HEK293 (cell line): ENCODE data around the gene IQCH.

ENCODE experiments used
- CTCF ChIA-PET: fragments of 350-600 bp; formaldehyde crosslinking; extraction: SDS; loops from one replicate; lab custom pipeline; 2021; ENCODE audit warnings: antibody characterized with exemption; lab: Yijun Ruan, JAX
- POLR2A ChIA-PET: fragments of 300-600 bp; formaldehyde crosslinking; extraction: SDS; loops from one replicate; lab custom pipeline; 2020; ENCODE audit warnings: antibody characterized with exemption, inconsistent platforms; lab: Yijun Ruan, JAX
- H3K27ac ChIP-seq: fragments of 200-500 bp; sonication (Bioruptor generic); 2 replicates; pipeline ENCODE4 v1.5.1; 2014; ENCODE audit warnings: low read depth, low read length, control low read depth, inconsistent platforms; ENCODE audit errors: extremely low read depth
- H3K36me3 ChIP-seq, 2 experiments: fragments of 200-500 bp in 1 of 2; sonication (Bioruptor generic) in 1 of 2; 1 replicate in 1 of 2; 2 replicates in 1 of 2; pipeline ENCODE4 v1.5.1; 2014 to 2017; ENCODE audit warnings: inconsistent platforms in 2 of 2, low read length in 2 of 2; ENCODE audit not compliant: control insufficient read depth in 2 of 2, insufficient read depth in 1 of 2
- H3K4me1 ChIP-seq: fragments of 200-500 bp; sonication (Bioruptor generic); 2 replicates; pipeline ENCODE4 v1.5.1; 2014; ENCODE audit warnings: mild to moderate bottlenecking, low read length, inconsistent platforms; ENCODE audit not compliant: control insufficient read depth, insufficient read depth
- H3K4me3 ChIP-seq: 2 replicates; pipeline ENCODE4 v1.5.1; 2011; ENCODE audit warnings: low read depth, mild to moderate bottlenecking, control low read depth, low read length, moderate library complexity
- H3K9me3 ChIP-seq: fragments of 200-500 bp; sonication (Bioruptor generic); 2 replicates; pipeline ENCODE4 v1.5.1; 2014; ENCODE audit warnings: low read depth, low read length, inconsistent platforms; ENCODE audit not compliant: control insufficient read depth, insufficient read depth
- GFI1B ChIP-seq: fragments of 450-650 bp; formaldehyde crosslinking; IDR thresholded peaks from 2 replicates; pipeline ENCODE4 v1.5.1; 2016; ENCODE audit warnings: missing biosample characterization, missing genetic modification characterization
- INSM2 ChIP-seq: fragments of 450-650 bp; formaldehyde crosslinking; IDR thresholded peaks from 2 replicates; pipeline ENCODE4 v1.5.1; 2016; ENCODE audit warnings: missing biosample characterization, missing genetic modification characterization
- KLF17 ChIP-seq: fragments of 450-650 bp; formaldehyde crosslinking; IDR thresholded peaks from 2 replicates; pipeline ENCODE4 v1.5.1; 2016; ENCODE audit warnings: missing biosample characterization, missing genetic modification characterization
- MZF1 ChIP-seq: fragments of 450-650 bp; formaldehyde crosslinking; IDR thresholded peaks from 2 replicates; pipeline ENCODE4 v1.5.1; 2017; ENCODE audit warnings: missing biosample characterization, missing genetic modification characterization, borderline replicate concordance
- PATZ1 ChIP-seq: fragments of 450-650 bp; formaldehyde crosslinking; IDR thresholded peaks from 2 replicates; pipeline ENCODE4 v1.5.1; 2016; ENCODE audit warnings: missing biosample characterization, missing genetic modification characterization
- PRDM6 ChIP-seq: fragments of 450-650 bp; formaldehyde crosslinking; IDR thresholded peaks from 2 replicates; pipeline ENCODE4 v1.5.1; 2017; ENCODE audit warnings: missing biosample characterization, missing genetic modification characterization
- SCRT1 ChIP-seq: fragments of 450-650 bp; formaldehyde crosslinking; IDR thresholded peaks from 2 replicates; pipeline ENCODE4 v1.5.1; 2016; ENCODE audit warnings: missing biosample characterization, missing genetic modification characterization, borderline replicate concordance
- TSHZ1 ChIP-seq: fragments of 450-650 bp; formaldehyde crosslinking; IDR thresholded peaks from 2 replicates; pipeline ENCODE4 v1.5.1; 2016; ENCODE audit warnings: missing biosample characterization, missing genetic modification characterization, borderline replicate concordance
- WT1 ChIP-seq: fragments of 450-650 bp; formaldehyde crosslinking; IDR thresholded peaks from 2 replicates; pipeline ENCODE4 v1.5.1; 2016; ENCODE audit warnings: missing biosample characterization, missing genetic modification characterization
- ZBTB21 ChIP-seq: fragments of 450-650 bp; formaldehyde crosslinking; IDR thresholded peaks from 2 replicates; pipeline ENCODE4 v1.5.1; 2017; ENCODE audit warnings: missing biosample characterization, missing genetic modification characterization
- ZBTB44 ChIP-seq: fragments of 450-650 bp; IDR thresholded peaks from 2 replicates; pipeline ENCODE4 v1.5.1; 2018; ENCODE audit warnings: missing biosample characterization, mild to moderate bottlenecking, missing genetic modification characterization
- ZBTB8A ChIP-seq: fragments of 450-650 bp; formaldehyde crosslinking; IDR thresholded peaks from 2 replicates; pipeline ENCODE4 v1.5.1; 2016; ENCODE audit warnings: missing biosample characterization, missing genetic modification characterization
- ZFHX2 ChIP-seq: fragments of 450-650 bp; formaldehyde crosslinking; conservative IDR thresholded peaks from 2 replicates; pipeline ENCODE4 v1.5.1; 2016; ENCODE audit warnings: missing biosample characterization, missing genetic modification characterization
- ZNF132 ChIP-seq: fragments of 450-650 bp; formaldehyde crosslinking; IDR thresholded peaks from 2 replicates; pipeline ENCODE4 v1.5.1; 2017; ENCODE audit warnings: missing biosample characterization, missing genetic modification characterization, borderline replicate concordance
- ZNF184 ChIP-seq: fragments of 450-650 bp; IDR thresholded peaks from 2 replicates; pipeline ENCODE4 v1.5.1; 2018; ENCODE audit warnings: missing biosample characterization, mild to moderate bottlenecking, missing genetic modification characterization
- ZNF223 ChIP-seq: fragments of 450-650 bp; formaldehyde crosslinking; IDR thresholded peaks from 2 replicates; pipeline ENCODE4 v1.5.1; 2016; ENCODE audit warnings: missing biosample characterization, missing genetic modification characterization
- ZNF239 ChIP-seq: fragments of 450-650 bp; formaldehyde crosslinking; IDR thresholded peaks from 2 replicates; pipeline ENCODE4 v1.5.1; 2016; ENCODE audit warnings: missing biosample characterization, missing genetic modification characterization
- ZNF416 ChIP-seq: fragments of 450-650 bp; formaldehyde crosslinking; IDR thresholded peaks from 2 replicates; pipeline ENCODE4 v1.5.1; 2016; ENCODE audit warnings: missing biosample characterization, missing genetic modification characterization
- ZNF510 ChIP-seq: fragments of 450-650 bp; formaldehyde crosslinking; IDR thresholded peaks from 2 replicates; pipeline ENCODE4 v1.5.1; 2018; ENCODE audit warnings: mild to moderate bottlenecking, missing genetic modification characterization, missing biosample characterization; ENCODE audit not compliant: insufficient replicate concordance
- ZNF529 ChIP-seq: fragments of 450-650 bp; formaldehyde crosslinking; IDR thresholded peaks from 2 replicates; pipeline ENCODE4 v1.5.1; 2017; ENCODE audit warnings: missing genetic modification characterization, missing biosample characterization; ENCODE audit not compliant: insufficient replicate concordance
- ZNF530 ChIP-seq: fragments of 450-650 bp; formaldehyde crosslinking; IDR thresholded peaks from 2 replicates; pipeline ENCODE4 v1.5.1; 2016; ENCODE audit warnings: low read depth, missing biosample characterization, missing genetic modification characterization
- ZNF621 ChIP-seq: fragments of 450-650 bp; formaldehyde crosslinking; IDR thresholded peaks from 2 replicates; pipeline ENCODE4 v1.5.1; 2017; ENCODE audit warnings: missing biosample characterization, missing genetic modification characterization
- ZNF670 ChIP-seq: fragments of 450-650 bp; formaldehyde crosslinking; IDR thresholded peaks from 2 replicates; pipeline ENCODE4 v1.5.1; 2016; ENCODE audit warnings: missing biosample characterization, missing genetic modification characterization, low read depth
- ZSCAN30 ChIP-seq: fragments of 450-650 bp; IDR thresholded peaks from 2 replicates; pipeline ENCODE4 v1.5.1; 2018; ENCODE audit warnings: missing biosample characterization, mild to moderate bottlenecking, missing genetic modification characterization, moderate library complexity

IQCH gene

GRCh38 chr15:67254238-67255175 is at the start of gene IQCH, which contains the start of gene AAGAB:
IQCH (plus strand) TSS chr15:67254786; CDS start chr15:67254897, 111 bp downstream.
AAGAB (minus strand) TSS chr15:67254661; CDS start chr15:67254631, 30 bp downstream.
- Histone ChIP-seq H3K4me3 (peak within 1 kb of the TSS; percentile 94), H3K36me3 (no peaks in the 10 kb centered on the region), H3K9me3 (no peaks in the 10 kb centered on the region), H3K4me1 (no peaks in the 10 kb centered on the region), H3K27ac (peak within 1 kb of the TSS; percentile 83)
- POLR2A ChIA-PET, result interaction anchor here (0.5 to 1.0 kb wide), 5 partner anchors 41 to 542 kb away, joined by 3 to 4 read pairs (median 3); no protein-coding TSS in a partner anchor
- CTCF ChIA-PET, result no interaction called here
- TF ChIP-seq ZSCAN30 (tag by site-specific recombination) (peak; percentile 94), ZNF184 (tag by site-specific recombination) (no peak), TSHZ1 (tag by site-specific recombination) (peak; percentile 34; the same call in 1 of the 2 replicates), ZNF416 (tag by site-specific recombination) (no peak), ZNF132 (no peak), SCRT1 (peak; percentile 93), PRDM6 (tag by site-specific recombination) (no peak), ZBTB44 (tag by site-specific recombination) (peak; percentile 49; the same call in 1 of the 2 replicates), ZNF621 (tag by site-specific recombination) (no peak), INSM2 (tag by site-specific recombination) (peak; percentile 84), ZNF670 (tag by site-specific recombination) (no peak), MZF1 (no peak), ZNF223 (no peak), GFI1B (tag by site-specific recombination) (0 out of 2 replicates have a peak, but pooled peaks have one; percentile 13), ZNF510 (no peak), ZNF529 (tag by site-specific recombination) (no peak), ZNF239 (tag by site-specific recombination) (peak; percentile 9; the same call in 1 of the 2 replicates), ZBTB8A (tag by site-specific recombination) (peak; percentile 67), PATZ1 (tag by site-specific recombination) (peak; percentile 56), ZNF530 (no peak), WT1 (tag by site-specific recombination) (peak; percentile 59), ZBTB21 (tag by site-specific recombination) (peak; percentile 53), KLF17 (tag by site-specific recombination) (peak; percentile 96), ZFHX2 (tag by site-specific recombination) (peak; percentile 61)
